ENCODE data around the gene PLCB1.

DNA sequence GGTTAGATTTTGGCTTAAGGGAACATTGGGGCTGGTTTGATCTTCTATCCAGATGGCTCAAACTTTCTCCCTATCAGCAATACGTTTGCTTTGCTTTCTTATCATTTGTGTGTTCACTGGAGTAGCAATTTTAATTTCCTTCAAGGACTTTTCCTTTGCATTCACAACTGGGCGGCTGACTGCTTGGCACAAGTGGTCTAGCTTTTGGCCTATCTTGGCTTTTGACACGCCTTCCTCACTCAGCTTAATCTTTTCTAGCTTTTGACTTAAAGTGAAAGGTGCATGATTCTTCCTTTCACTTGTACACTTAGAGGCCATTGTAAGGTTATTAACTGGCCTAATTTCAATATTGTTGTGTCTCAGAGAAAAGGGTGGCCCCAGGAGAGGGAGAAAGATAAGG lies 254.9 kb downstream of the PLCB1 start:
- no peak for TF ChIP-seq POLR2A (IDR thresholded peaks at IDR 0.05)
- TF ChIP-seq, protein P1, sequence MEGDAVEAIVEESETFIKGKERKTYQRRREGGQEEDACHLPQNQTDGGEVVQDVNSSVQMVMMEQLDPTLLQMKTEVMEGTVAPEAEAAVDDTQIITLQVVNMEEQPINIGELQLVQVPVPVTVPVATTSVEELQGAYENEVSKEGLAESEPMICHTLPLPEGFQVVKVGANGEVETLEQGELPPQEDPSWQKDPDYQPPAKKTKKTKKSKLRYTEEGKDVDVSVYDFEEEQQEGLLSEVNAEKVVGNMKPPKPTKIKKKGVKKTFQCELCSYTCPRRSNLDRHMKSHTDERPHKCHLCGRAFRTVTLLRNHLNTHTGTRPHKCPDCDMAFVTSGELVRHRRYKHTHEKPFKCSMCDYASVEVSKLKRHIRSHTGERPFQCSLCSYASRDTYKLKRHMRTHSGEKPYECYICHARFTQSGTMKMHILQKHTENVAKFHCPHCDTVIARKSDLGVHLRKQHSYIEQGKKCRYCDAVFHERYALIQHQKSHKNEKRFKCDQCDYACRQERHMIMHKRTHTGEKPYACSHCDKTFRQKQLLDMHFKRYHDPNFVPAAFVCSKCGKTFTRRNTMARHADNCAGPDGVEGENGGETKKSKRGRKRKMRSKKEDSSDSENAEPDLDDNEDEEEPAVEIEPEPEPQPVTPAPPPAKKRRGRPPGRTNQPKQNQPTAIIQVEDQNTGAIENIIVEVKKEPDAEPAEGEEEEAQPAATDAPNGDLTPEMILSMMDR (IDR thresholded peaks at IDR 0.05), result no peak

Measured in Peyer's patch (tissue), 4 donors.